Breast epithelium (tissue), 3 donors: ENCODE data around the gene ASB7.

Experiments used
- POLR2A ChIP-seq: fragments of 450-650 bp; IDR thresholded peaks from one replicate; pipeline ENCODE4 v1.6.1; 2016; ENCODE audit warnings: antibody characterized with exemption, mild to moderate bottlenecking, moderate library complexity
- POLR2AphosphoS5 ChIP-seq, 3 donors: sonication (generic); formaldehyde crosslinking; IDR thresholded peaks; one replicate each; pipeline ENCODE4 v1.6.1; 2017; ENCODE audit warnings: antibody characterized with exemption in 3 of 3
- TF ChIP-seq, protein P1 (sequence below), 3 donors: fragments of 450-650 bp; IDR thresholded peaks; one replicate each; pipeline ENCODE4 v1.5.1; 2016 to 2017; ENCODE audit warnings: antibody characterized with exemption in 3 of 3, mild to moderate bottlenecking in 3 of 3, moderate library complexity in 3 of 3

DNA sequence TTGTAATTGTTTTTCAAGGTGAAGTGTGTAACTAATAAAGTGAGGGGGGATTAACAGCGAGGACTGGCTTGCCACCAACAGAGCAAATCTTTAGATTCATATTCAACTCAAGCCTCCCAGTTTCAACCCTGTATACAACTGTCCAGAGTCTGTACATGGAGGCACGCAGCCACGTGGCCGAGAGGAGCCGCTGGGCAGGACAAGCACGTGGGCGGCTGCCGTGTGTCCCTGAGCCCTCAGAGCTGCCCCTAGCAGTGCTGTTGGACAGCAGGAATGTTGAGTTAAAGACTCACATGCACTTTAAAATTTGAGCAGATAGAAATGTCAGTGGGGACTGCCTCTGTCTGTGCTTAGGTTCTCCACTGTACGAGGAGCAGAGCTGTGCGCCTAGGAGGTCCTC, 29.4 kb downstream of the ASB7 start:
- TF ChIP-seq, protein P1, sequence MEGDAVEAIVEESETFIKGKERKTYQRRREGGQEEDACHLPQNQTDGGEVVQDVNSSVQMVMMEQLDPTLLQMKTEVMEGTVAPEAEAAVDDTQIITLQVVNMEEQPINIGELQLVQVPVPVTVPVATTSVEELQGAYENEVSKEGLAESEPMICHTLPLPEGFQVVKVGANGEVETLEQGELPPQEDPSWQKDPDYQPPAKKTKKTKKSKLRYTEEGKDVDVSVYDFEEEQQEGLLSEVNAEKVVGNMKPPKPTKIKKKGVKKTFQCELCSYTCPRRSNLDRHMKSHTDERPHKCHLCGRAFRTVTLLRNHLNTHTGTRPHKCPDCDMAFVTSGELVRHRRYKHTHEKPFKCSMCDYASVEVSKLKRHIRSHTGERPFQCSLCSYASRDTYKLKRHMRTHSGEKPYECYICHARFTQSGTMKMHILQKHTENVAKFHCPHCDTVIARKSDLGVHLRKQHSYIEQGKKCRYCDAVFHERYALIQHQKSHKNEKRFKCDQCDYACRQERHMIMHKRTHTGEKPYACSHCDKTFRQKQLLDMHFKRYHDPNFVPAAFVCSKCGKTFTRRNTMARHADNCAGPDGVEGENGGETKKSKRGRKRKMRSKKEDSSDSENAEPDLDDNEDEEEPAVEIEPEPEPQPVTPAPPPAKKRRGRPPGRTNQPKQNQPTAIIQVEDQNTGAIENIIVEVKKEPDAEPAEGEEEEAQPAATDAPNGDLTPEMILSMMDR (IDR thresholded peaks at IDR 0.05): no peak
- TF ChIP-seq POLR2AphosphoS5 (IDR thresholded peaks at IDR 0.05) (no peak), POLR2A (no peak)
